ENCODE data around the gene SH3PXD2B.

- TF ChIP-seq, protein P1, sequence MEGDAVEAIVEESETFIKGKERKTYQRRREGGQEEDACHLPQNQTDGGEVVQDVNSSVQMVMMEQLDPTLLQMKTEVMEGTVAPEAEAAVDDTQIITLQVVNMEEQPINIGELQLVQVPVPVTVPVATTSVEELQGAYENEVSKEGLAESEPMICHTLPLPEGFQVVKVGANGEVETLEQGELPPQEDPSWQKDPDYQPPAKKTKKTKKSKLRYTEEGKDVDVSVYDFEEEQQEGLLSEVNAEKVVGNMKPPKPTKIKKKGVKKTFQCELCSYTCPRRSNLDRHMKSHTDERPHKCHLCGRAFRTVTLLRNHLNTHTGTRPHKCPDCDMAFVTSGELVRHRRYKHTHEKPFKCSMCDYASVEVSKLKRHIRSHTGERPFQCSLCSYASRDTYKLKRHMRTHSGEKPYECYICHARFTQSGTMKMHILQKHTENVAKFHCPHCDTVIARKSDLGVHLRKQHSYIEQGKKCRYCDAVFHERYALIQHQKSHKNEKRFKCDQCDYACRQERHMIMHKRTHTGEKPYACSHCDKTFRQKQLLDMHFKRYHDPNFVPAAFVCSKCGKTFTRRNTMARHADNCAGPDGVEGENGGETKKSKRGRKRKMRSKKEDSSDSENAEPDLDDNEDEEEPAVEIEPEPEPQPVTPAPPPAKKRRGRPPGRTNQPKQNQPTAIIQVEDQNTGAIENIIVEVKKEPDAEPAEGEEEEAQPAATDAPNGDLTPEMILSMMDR (IDR thresholded peaks at IDR 0.05; ENCODE audit: low read length) = no peak
- TF ChIP-seq EZH2 (IDR thresholded peaks at IDR 0.05; ENCODE audit: borderline replicate concordance, low read length) = no peak
These were observed 28.2 kb downstream of the SH3PXD2B start for GRCh38 chr5:172426086-172426485.

Data from OCI-LY1 (cell line).